CD4-positive, alpha-beta T cell treated with Interleukin-17A for 4 hours (primary cell): ENCODE data around the gene TMEM209.
"Not testable (repeated sequence)": the region's sequence is repeated elsewhere in the genome, so short reads cannot be mapped to it uniquely, and the experiment has no call there.

Source experiments
- DNase-seq: peaks from one replicate; pipeline ENCODE4 v3.0.0-alpha.2; 2020; ENCODE audit warnings: mixed read lengths

The TMEM209 gene

DNA sequence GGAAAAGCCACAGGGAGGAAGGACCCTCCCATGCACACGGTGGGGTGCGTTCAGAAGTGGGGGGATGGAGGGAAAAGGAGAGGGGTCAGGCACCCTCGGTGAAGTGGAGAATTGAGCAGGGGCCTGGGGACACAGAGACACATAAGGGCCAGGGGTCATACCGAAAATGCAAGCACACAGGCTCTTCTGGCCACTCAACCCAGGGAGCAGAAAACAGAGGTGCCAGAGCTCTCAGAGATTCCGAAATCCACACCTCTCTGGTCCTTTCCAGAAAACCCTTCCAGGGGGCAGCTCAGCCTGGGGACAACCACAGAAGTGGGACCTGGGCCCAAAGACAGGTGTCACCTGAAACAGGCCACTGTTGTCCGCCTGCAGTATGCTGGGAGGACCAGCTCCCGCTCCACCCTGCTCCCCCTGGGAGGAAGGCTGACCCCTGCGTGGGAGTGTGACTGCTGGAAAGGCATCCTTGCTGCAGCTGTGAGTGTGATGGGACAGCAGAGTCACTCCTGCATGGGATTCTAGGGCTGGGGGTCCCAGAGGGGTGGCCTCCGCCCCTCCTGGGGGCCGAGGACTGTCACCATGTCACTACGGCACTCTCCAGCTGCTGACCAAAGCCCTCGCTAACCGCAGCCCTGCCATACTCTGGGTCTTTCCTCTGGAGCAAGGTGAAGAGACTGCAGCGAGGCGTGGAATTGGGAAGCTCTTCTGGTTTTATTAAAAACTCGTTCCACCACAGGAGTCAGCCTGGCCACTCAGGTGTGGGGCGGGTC lies 63.1 kb downstream of the TMEM209 start:
- DNase-seq = no peak

GRCh38 chr7:130141161-130141883 lies 63.9 kb downstream of the TMEM209 start:
- peak; percentile 57 for DNase-seq

GRCh38 chr7:130140551-130141160 lies 64.5 kb downstream of the TMEM209 start:
- DNase-seq = no peak

DNA sequence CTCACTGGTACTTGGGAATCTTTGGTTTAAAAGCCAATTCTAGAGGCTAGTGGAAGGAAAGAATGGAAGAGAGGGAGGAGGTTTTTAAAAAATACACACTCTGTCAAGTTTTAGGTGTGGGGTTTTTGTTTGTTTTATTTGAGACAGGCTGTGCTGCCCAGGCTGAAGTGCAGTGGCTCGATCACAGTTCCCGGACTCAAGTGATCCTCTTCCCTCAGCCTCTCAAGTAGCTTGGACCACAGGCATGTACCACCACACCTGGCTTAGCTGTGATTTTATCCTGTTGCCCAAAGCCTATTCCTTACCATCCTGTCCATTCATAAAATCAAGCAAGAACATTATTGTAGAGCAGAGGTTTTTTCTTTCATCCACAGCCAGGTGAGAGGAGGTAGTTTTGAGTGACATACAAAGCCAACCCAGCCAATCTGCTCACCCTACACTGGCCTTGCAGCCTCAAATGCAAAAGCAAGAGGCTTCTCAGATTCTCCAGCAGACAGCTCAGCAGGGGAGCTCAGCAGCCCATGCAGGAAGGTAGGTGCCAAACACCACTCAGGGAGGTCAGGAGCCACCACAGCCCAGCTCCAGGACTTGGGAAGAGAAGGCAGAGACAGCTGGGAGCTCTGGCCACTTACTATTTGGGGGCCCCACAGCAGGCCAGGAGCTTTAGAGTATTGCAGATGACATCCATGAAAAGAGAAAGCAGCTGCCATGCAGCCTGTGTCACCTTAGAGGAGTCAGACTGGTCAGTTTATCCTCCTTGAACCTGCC lies 65.8 kb downstream of the TMEM209 start:
- no peak for DNase-seq

GRCh38 chr7:130137207-130137606 lies 68.0 kb downstream of the TMEM209 start:
- no peak for DNase-seq

GRCh38 chr7:130136579-130137167 lies 68.5 kb downstream of the TMEM209 start:
- DNase-seq = no peak

DNA sequence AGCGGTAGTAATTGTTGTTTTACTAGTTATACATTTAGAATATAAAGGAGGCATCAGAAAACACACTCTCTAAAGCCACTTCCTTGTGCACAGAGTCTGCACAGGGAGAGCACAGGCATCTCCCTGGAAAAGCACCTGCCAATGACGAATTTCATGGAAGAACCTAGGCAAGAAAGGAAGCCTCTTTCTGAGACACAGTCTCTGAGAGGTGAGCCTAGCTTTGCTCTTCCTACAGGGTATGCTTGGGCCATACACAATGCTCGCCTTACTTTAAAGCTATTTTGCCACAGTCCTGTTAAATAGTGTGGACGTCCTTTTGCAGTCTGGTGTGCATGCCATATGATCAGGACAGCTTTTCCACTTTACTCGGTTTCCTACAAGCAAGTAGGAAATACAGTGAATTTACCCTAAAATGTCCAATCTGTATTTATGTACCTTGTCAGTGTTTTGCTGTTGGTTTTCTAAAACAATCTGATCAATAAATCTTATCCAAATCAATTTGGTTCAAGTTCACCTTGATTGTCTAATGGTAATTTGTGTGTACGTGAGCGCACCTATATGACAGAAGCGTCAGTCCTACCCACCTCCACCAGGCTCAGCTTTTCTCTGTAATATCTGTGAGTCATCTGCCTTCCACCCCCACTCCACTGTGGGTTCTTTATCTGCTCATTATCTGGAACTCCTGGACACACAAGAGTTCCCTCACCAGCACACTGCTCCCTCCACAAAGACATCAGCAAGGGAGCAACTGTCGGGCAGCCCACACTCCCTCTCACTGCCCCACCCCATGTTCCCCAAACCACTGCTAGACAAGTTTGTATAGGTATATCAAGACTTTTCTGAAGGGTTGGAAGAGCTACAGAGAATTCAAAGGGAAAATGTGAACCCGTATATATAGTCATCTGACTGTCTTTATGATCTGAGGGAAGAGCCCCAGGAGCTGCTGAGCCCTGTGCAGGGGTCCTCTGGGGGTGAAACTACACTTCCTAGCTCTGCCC lies 69.7 kb downstream of the TMEM209 start:
- no peak for DNase-seq

GRCh38 chr7:130134726-130135125 lies 70.5 kb downstream of the TMEM209 start:
- DNase-seq = no peak

DNA sequence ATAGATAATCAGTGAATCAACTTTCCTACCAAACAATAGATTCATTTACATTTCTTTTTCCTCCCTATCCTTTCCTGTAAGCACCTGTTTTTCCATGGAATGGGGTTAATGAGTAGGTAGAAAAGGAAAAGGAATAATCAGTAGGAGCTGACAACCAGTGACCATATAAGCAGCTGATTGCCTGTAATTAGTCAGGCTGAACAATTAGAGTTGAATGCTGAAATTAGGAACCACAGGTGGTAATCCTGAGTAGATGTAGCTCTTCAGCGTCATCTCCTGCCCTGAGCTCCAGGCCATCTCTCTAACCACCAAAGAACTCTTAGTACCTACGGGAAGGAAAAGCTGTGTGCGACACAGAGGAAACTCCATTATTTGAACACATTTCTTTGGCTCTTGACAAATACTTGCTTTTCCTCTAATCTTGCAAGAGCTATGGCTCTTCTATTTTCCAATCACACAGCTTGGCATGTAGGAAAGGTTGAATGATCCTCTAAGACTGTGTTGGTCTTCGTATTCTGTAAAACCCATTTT lies 71.0 kb downstream of the TMEM209 start:
- DNase-seq = no peak

DNA sequence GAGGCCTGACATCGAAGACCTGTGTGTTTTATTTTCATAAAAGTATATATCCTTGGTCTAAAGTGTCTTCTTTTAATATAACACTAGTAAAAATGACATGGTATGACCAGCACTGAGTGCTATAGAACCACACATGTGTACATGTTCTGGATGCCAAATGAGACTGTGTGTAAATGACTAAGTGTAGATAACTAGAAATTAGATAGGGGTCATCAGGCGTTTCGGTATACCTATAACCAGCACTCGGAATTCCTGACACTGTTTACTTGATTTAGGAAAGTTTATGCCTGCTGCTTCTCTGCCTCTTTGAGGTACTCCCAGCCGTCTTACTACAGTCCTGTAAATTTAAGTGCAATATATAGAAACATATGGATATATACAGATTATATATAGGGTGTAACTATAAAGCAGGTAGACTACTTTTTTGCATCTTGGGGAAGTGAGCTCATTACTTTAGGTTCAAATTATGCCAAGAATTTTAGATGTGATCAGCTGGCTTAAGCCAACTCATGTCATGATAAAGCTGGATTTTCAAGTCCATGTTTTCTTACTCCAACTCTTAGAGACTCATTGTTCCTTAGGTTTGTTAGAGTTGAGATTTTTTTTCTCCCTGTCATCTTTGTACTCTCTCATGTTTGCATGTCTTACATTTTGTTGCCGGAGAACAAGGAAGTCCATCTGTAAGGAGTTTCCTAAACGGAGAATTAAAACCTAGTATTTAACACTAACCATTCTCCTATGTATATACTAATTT lies 72.0 kb downstream of the TMEM209 start:
- no peak for DNase-seq

- no peak for DNase-seq
Observed at GRCh38 chr7:130131964-130132875, 73.0 kb downstream of the TMEM209 start.

DNA sequence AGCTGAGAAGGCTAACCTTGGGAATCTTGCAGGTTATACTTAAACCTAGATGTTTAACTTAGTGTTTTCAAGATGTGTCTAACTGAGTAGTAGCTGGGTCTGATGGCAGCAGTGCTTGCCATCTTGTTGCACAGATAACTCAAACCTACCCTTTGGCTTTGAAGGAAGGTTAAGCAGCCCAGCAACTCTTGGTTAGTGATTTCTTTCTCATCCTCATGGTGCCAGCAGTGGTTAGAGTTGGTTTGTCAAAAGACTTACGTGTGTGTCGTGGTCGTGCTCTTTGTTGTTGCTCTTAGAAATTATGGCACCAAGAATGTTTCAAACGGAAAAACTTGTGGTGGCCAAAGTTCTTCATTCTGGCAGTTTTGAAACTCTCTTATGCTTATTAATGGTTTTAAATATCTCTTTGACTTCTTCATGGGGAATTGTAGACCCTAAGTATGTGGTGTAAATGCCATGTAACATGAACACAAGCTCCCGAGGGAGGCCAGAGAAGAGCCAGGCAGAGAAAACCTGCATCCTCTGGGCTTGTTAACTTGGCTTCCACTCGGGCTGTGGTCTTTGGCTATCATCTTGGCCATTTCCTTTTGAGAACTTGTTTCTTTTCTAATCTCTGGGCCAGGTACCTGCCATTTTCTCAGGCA lies 73.9 kb downstream of the TMEM209 start:
- DNase-seq = no peak

GRCh38 chr7:130129011-130129411 lies 76.2 kb downstream of the TMEM209 start:
- DNase-seq = no peak

GRCh38 chr7:130127821-130128317 lies 77.3 kb downstream of the TMEM209 start:
- no peak for DNase-seq

DNA sequence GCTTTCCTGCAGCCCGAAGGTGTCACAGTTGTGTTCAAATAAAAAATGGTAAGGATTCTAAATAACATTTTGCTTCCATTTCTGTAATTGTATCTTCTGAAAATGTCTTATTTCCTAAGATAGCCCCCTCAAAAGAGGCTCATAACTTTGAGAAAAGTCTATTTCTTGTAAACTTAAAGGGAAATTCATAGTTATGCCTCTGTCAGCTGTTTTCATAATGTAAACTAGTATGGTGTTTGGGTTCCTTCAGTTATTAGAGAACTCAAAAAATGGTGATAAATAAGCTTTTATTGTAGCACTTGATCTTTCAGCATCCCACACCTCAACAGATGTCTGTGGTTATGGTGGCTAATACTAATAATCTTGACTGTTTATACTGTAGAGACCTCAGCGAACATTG lies 77.8 kb downstream of the TMEM209 start:
- no peak for DNase-seq

DNA sequence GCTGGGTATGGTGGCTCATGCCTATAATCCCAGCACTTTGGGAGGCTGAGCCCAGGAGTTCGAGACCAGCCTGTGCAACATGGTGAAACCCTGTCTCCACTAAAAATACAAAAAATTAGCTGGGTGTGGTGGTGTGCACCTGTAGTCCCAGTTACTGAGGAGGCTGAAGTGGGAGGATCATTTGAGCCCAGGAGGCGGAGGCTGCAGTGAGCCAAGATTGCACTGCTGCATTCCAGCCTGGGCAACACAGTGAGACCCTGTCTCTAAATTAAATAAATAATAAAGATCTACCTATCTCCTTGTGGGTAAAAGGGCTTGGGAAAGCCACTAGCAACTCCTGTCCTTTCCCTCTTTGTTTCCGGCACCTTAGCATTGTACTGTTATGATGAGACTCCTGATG lies 78.4 kb downstream of the TMEM209 start:
- DNase-seq = not testable (repeated sequence)

DNA sequence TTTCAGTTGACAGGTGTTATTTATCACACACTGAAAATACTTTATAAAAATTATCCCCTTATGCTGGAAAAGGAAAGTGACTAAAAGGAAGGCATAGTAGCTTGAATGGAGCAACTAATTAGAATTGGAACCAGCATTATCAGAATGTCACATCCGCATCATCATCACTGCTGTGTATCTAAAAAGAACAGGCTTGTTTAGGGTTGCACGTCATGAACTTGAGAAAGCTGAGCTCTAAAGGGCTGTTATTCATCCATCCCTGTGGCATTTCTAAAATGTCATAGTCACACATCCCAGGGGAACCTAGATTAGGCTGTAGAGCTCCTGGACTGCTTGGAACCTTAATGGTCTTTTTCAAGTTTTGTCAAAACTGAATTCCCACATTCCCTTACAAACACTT lies 80.5 kb downstream of the TMEM209 start:
- DNase-seq = no peak

- DNase-seq = no peak
Observed at GRCh38 chr7:130123501-130123900, 81.7 kb downstream of the TMEM209 start.

- no peak for DNase-seq
Observed at GRCh38 chr7:130118801-130119200, 86.4 kb downstream of the TMEM209 start.
